GM23338 (cell line): ENCODE data around the gene SEPHS1. TPM values are rescaled to one million over a fixed set of nuclear protein-coding genes. Genes with fewer than 3 reads are reported as not detected.

ENCODE experiments used
- ATAC-seq: fragments of 200-7000 bp; cut with Tn5 transposase; 3 replicates; pipeline ENCODE4 v1.9.1; 2020
- DNase-seq: peaks from one replicate; pipeline ENCODE4 v3.0.0-alpha.2; 2015; ENCODE audit warnings: low spot score
- H2AFZ ChIP-seq: fragments of 200-600 bp; sonication (generic); 2 replicates; pipeline ENCODE4 v1.8.0; 2016; ENCODE audit warnings: antibody characterized with exemption, mild to moderate bottlenecking, moderate library complexity
- H3F3A ChIP-seq: fragments of 200-600 bp; sonication (generic); replicated peaks from 2 replicates; pipeline ENCODE4 v1.8.0; 2017; ENCODE audit warnings: antibody characterized with exemption, mixed run types, low read depth
- H3K27ac ChIP-seq: fragments of 200-600 bp; sonication (generic); 2 replicates; pipeline ENCODE4 v1.6.1; 2016; ENCODE audit warnings: low read depth
- H3K27me3 ChIP-seq: fragments of 200-600 bp; sonication (generic); 2 replicates; pipeline ENCODE4 v1.8.0; 2016; ENCODE audit warnings: mild to moderate bottlenecking, mixed run types, moderate library complexity; ENCODE audit not compliant: insufficient read depth
- H3K36me3 ChIP-seq: fragments of 200-600 bp; sonication (generic); 2 replicates; pipeline ENCODE4 v1.8.0; 2016; ENCODE audit warnings: mild to moderate bottlenecking; ENCODE audit not compliant: insufficient read depth
- H3K4me1 ChIP-seq: fragments of 200-600 bp; sonication (generic); 2 replicates; pipeline ENCODE4 v1.8.0; 2016; ENCODE audit warnings: mild to moderate bottlenecking, moderate library complexity; ENCODE audit not compliant: insufficient read depth
- H3K4me2 ChIP-seq: fragments of 200-600 bp; sonication (generic); 2 replicates; pipeline ENCODE4 v1.7.1; 2017; ENCODE audit warnings: mixed run types
- H3K4me3 ChIP-seq: fragments of 200-600 bp; sonication (generic); 2 replicates; pipeline ENCODE4 v1.6.1; 2016; ENCODE audit warnings: mixed run types
- H3K79me2 ChIP-seq: fragments of 200-600 bp; sonication (generic); replicated peaks from 2 replicates; pipeline ENCODE4 v1.8.0; 2017; ENCODE audit warnings: mild to moderate bottlenecking; ENCODE audit not compliant: insufficient read depth
- H3K9me2 ChIP-seq: fragments of 200-600 bp; sonication (generic); 2 replicates; pipeline ENCODE4 v1.8.0; 2017; ENCODE audit not compliant: insufficient read depth
- H4K20me1 ChIP-seq: fragments of 200-600 bp; sonication (generic); replicated peaks from 2 replicates; pipeline ENCODE4 v1.8.0; 2017; ENCODE audit warnings: mild to moderate bottlenecking; ENCODE audit not compliant: insufficient read depth
- H3K27ac Mint-ChIP-seq: 2 replicates; pipeline ENCODE4 v1.8.0; 2020; ENCODE audit warnings: inconsistent platforms, mild to moderate bottlenecking, moderate library complexity, mixed read lengths
- H3K27me3 Mint-ChIP-seq: 3 replicates; pipeline ENCODE4 v1.8.0; 2022; ENCODE audit warnings: low read depth, mild to moderate bottlenecking, moderate library complexity, mixed read lengths, inconsistent platforms; ENCODE audit not compliant: insufficient read depth, poor library complexity
- H3K36me3 Mint-ChIP-seq: 3 replicates; pipeline ENCODE4 v1.8.0; 2021; ENCODE audit warnings: low read depth, mild to moderate bottlenecking, inconsistent platforms, moderate library complexity, mixed read lengths
- H3K4me1 Mint-ChIP-seq: 3 replicates; pipeline ENCODE4 v1.8.0; 2020; ENCODE audit warnings: mild to moderate bottlenecking, inconsistent platforms, mixed read lengths
- H3K4me3 Mint-ChIP-seq: 3 replicates; pipeline ENCODE4 v1.8.0; 2021; ENCODE audit warnings: moderate library complexity, mild to moderate bottlenecking, inconsistent platforms, mixed read lengths
- H3K9me3 Mint-ChIP-seq: 3 replicates; pipeline ENCODE4 v1.8.0; 2020; ENCODE audit warnings: moderate library complexity, mild to moderate bottlenecking, inconsistent platforms, mixed read lengths
- CREB1 ChIP-seq: fragments of 250-450 bp; sonication (Bioruptor Pico); IDR thresholded peaks from 2 replicates; pipeline ENCODE4 v1.5.0; 2020; ENCODE audit warnings: low read depth, mild to moderate bottlenecking, moderate library complexity
- EZH2 ChIP-seq: fragments of 200-600 bp; sonication (generic); IDR thresholded peaks from one replicate; pipeline ENCODE4 v1.8.0; 2017; ENCODE audit warnings: antibody characterized with exemption, mild to moderate bottlenecking, low read depth; ENCODE audit not compliant: unreplicated experiment
- EZH2phosphoT487 ChIP-seq: fragments of 200-600 bp; sonication (generic); IDR thresholded peaks from one replicate; pipeline ENCODE4 v1.8.1; 2018; ENCODE audit warnings: antibody characterized with exemption; ENCODE audit not compliant: unreplicated experiment
- JUNB ChIP-seq: IDR thresholded peaks from one replicate; pipeline ENCODE4 v1.6.1; 2016; ENCODE audit warnings: antibody characterized with exemption; ENCODE audit not compliant: unreplicated experiment
- NANOG ChIP-seq: IDR thresholded peaks from 2 replicates; pipeline ENCODE4 v1.6.1; 2016; ENCODE audit warnings: antibody characterized with exemption, borderline replicate concordance
- POLR2AphosphoS5 ChIP-seq: IDR thresholded peaks from 2 replicates; pipeline ENCODE4 v1.6.1; 2016; ENCODE audit warnings: antibody characterized with exemption, low read depth
- STAT1 ChIP-seq: IDR thresholded peaks from one replicate; pipeline ENCODE4 v1.6.1; 2016; ENCODE audit warnings: antibody characterized with exemption; ENCODE audit not compliant: unreplicated experiment
- ZNF114 ChIP-seq: fragments of 250-450 bp; sonication (Bioruptor Pico); IDR thresholded peaks from 2 replicates; pipeline ENCODE4 v1.5.0; 2020; ENCODE audit warnings: mild to moderate bottlenecking, moderate library complexity
- ZNF331 ChIP-seq: fragments of 250-450 bp; sonication (Bioruptor Pico); IDR thresholded peaks from 2 replicates; pipeline ENCODE4 v1.5.0; 2020; ENCODE audit warnings: low read depth, mild to moderate bottlenecking, moderate library complexity
- polyA plus RNA-seq: library from polyadenylated mRNA; unstranded; fragments of >200 nt; fragmentation: Nextera tagmentation; extraction: Ambion mirVana; gene quantifications from 2 replicates; pipeline ENCODE4 v1.2.1, GENCODE V29; 2016
- total RNA-seq: library from RNA; depleted of rRNA; stranded (reverse); fragments of >200 nt; shearing (Covaris generic); gene quantifications from 2 replicates; pipeline ENCODE4 v1.2.3, GENCODE V29; 2014
- TF ChIP-seq, protein P1 (sequence below): IDR thresholded peaks from one replicate; pipeline ENCODE4 v1.6.1; 2018; ENCODE audit warnings: antibody characterized with exemption; ENCODE audit not compliant: unreplicated experiment
- TF ChIP-seq, protein P2 (sequence below), 2 experiments: fragments of 200-600 bp in 1 of 2; sonication (generic) in 1 of 2; conservative IDR thresholded peaks; 2 replicates each; pipeline versions ENCODE4 v1.5.1 to v1.6.1; 2016 to 2017; ENCODE audit warnings: antibody characterized with exemption in 2 of 2, low read depth in 2 of 2, mild to moderate bottlenecking in 2 of 2, moderate library complexity in 1 of 2
- TF ChIP-seq, protein P3 (sequence below): IDR thresholded peaks from 2 replicates; pipeline ENCODE4 v1.6.1; 2016; ENCODE audit warnings: antibody characterized with exemption
- TF ChIP-seq, protein P4 (sequence below): fragments of 250-450 bp; sonication (Bioruptor Pico); IDR thresholded peaks from 2 replicates; pipeline ENCODE4 v1.5.0; 2020; ENCODE audit warnings: mild to moderate bottlenecking, moderate library complexity

SEPHS1 gene
- total and polyA plus RNA-seq, 2 experiments from 2014 or later: 260 to 609 TPM

DNA sequence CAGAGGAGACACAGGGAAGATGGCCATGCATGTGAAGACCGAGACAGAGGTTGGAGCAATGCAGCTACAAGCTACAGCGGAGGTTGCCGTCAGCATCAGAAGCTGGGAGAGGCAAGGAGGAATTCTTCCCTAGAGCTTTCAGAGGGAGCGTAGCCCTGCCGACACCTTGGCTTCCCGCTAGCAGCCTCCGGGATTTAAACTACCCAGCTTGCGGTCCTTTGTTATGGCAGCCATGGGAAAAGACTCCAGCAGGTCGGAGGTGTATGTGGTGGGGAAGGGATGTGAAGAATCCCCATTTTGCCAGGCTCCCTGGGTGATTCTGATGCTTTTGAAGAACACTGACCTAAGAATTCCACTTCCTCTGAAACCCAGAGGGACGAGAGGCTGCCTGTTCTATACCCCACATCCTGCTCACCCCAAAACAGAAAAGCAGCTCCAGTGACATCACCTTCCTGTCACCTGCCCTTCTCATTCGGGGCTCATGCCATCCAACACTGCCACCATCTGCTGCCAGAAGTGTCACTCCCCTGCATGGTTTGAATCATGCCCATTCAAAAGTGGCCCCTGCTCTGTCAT lies 3.3 kb upstream of the SEPHS1 start:
- Histone ChIP-seq H3K4me1 (peaks cover 36% of the 10 kb centered on the region), H3K36me3 (no peaks in the 10 kb centered on the region), H3K4me2 (peak overlapping the region; percentile 74), H3K27ac (peak overlapping the region; percentile 100), H3K9me2 (no peaks in the 10 kb centered on the region), H3F3A (peaks cover 33% of the 10 kb centered on the region), H4K20me1 (no peaks in the 10 kb centered on the region), H3K79me2 (peaks cover 8% of the 10 kb centered on the region), H2AFZ (no peak overlapping the region), H3K27me3 (no peaks in the 10 kb centered on the region), H3K4me3 (peak overlapping the region; percentile 56)
- peaks cover 47% of the 10 kb centered on the region for H3K27me3 Mint-ChIP-seq
- peak; percentile 31 for ATAC-seq
- H3K4me3 Mint-ChIP-seq: peak overlapping the region; percentile 93
- DNase-seq: peak; percentile 89
- H3K27ac Mint-ChIP-seq: peak overlapping the region; percentile 100
- H3K9me3 Mint-ChIP-seq: no peaks in the 10 kb centered on the region; the same call in 2 of the 3 replicates
- H3K4me1 Mint-ChIP-seq: peaks cover 45% of the 10 kb centered on the region
- peaks cover 10% of the 10 kb centered on the region for H3K36me3 Mint-ChIP-seq
- TF ChIP-seq, protein P1, sequence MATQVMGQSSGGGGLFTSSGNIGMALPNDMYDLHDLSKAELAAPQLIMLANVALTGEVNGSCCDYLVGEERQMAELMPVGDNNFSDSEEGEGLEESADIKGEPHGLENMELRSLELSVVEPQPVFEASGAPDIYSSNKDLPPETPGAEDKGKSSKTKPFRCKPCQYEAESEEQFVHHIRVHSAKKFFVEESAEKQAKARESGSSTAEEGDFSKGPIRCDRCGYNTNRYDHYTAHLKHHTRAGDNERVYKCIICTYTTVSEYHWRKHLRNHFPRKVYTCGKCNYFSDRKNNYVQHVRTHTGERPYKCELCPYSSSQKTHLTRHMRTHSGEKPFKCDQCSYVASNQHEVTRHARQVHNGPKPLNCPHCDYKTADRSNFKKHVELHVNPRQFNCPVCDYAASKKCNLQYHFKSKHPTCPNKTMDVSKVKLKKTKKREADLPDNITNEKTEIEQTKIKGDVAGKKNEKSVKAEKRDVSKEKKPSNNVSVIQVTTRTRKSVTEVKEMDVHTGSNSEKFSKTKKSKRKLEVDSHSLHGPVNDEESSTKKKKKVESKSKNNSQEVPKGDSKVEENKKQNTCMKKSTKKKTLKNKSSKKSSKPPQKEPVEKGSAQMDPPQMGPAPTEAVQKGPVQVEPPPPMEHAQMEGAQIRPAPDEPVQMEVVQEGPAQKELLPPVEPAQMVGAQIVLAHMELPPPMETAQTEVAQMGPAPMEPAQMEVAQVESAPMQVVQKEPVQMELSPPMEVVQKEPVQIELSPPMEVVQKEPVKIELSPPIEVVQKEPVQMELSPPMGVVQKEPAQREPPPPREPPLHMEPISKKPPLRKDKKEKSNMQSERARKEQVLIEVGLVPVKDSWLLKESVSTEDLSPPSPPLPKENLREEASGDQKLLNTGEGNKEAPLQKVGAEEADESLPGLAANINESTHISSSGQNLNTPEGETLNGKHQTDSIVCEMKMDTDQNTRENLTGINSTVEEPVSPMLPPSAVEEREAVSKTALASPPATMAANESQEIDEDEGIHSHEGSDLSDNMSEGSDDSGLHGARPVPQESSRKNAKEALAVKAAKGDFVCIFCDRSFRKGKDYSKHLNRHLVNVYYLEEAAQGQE: no peak
- TF ChIP-seq ZNF331 (CRISPR knock-in tag): no peak
- TF ChIP-seq POLR2AphosphoS5: peak; percentile 50
- 0 out of 2 replicates have a peak, but pooled peaks have one; percentile 44 for TF ChIP-seq ZNF114 (CRISPR knock-in tag)
- TF ChIP-seq STAT1: no peak
- TF ChIP-seq, protein P2, sequence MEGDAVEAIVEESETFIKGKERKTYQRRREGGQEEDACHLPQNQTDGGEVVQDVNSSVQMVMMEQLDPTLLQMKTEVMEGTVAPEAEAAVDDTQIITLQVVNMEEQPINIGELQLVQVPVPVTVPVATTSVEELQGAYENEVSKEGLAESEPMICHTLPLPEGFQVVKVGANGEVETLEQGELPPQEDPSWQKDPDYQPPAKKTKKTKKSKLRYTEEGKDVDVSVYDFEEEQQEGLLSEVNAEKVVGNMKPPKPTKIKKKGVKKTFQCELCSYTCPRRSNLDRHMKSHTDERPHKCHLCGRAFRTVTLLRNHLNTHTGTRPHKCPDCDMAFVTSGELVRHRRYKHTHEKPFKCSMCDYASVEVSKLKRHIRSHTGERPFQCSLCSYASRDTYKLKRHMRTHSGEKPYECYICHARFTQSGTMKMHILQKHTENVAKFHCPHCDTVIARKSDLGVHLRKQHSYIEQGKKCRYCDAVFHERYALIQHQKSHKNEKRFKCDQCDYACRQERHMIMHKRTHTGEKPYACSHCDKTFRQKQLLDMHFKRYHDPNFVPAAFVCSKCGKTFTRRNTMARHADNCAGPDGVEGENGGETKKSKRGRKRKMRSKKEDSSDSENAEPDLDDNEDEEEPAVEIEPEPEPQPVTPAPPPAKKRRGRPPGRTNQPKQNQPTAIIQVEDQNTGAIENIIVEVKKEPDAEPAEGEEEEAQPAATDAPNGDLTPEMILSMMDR (conservative IDR thresholded peaks at IDR 0.05; ENCODE audit: low read depth in 2 of 2): peak in 1 of 2 experiments; percentile 54; a peak in 2 of 4 replicates
- peak; percentile 34; the same call in 1 of the 2 replicates for TF ChIP-seq CREB1 (CRISPR knock-in tag)
- TF ChIP-seq NANOG: no peak
- TF ChIP-seq EZH2phosphoT487: no peak
- TF ChIP-seq, protein P3, sequence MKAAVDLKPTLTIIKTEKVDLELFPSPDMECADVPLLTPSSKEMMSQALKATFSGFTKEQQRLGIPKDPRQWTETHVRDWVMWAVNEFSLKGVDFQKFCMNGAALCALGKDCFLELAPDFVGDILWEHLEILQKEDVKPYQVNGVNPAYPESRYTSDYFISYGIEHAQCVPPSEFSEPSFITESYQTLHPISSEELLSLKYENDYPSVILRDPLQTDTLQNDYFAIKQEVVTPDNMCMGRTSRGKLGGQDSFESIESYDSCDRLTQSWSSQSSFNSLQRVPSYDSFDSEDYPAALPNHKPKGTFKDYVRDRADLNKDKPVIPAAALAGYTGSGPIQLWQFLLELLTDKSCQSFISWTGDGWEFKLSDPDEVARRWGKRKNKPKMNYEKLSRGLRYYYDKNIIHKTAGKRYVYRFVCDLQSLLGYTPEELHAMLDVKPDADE: no peak
- TF ChIP-seq JUNB: no peak
- TF ChIP-seq, protein P4, sequence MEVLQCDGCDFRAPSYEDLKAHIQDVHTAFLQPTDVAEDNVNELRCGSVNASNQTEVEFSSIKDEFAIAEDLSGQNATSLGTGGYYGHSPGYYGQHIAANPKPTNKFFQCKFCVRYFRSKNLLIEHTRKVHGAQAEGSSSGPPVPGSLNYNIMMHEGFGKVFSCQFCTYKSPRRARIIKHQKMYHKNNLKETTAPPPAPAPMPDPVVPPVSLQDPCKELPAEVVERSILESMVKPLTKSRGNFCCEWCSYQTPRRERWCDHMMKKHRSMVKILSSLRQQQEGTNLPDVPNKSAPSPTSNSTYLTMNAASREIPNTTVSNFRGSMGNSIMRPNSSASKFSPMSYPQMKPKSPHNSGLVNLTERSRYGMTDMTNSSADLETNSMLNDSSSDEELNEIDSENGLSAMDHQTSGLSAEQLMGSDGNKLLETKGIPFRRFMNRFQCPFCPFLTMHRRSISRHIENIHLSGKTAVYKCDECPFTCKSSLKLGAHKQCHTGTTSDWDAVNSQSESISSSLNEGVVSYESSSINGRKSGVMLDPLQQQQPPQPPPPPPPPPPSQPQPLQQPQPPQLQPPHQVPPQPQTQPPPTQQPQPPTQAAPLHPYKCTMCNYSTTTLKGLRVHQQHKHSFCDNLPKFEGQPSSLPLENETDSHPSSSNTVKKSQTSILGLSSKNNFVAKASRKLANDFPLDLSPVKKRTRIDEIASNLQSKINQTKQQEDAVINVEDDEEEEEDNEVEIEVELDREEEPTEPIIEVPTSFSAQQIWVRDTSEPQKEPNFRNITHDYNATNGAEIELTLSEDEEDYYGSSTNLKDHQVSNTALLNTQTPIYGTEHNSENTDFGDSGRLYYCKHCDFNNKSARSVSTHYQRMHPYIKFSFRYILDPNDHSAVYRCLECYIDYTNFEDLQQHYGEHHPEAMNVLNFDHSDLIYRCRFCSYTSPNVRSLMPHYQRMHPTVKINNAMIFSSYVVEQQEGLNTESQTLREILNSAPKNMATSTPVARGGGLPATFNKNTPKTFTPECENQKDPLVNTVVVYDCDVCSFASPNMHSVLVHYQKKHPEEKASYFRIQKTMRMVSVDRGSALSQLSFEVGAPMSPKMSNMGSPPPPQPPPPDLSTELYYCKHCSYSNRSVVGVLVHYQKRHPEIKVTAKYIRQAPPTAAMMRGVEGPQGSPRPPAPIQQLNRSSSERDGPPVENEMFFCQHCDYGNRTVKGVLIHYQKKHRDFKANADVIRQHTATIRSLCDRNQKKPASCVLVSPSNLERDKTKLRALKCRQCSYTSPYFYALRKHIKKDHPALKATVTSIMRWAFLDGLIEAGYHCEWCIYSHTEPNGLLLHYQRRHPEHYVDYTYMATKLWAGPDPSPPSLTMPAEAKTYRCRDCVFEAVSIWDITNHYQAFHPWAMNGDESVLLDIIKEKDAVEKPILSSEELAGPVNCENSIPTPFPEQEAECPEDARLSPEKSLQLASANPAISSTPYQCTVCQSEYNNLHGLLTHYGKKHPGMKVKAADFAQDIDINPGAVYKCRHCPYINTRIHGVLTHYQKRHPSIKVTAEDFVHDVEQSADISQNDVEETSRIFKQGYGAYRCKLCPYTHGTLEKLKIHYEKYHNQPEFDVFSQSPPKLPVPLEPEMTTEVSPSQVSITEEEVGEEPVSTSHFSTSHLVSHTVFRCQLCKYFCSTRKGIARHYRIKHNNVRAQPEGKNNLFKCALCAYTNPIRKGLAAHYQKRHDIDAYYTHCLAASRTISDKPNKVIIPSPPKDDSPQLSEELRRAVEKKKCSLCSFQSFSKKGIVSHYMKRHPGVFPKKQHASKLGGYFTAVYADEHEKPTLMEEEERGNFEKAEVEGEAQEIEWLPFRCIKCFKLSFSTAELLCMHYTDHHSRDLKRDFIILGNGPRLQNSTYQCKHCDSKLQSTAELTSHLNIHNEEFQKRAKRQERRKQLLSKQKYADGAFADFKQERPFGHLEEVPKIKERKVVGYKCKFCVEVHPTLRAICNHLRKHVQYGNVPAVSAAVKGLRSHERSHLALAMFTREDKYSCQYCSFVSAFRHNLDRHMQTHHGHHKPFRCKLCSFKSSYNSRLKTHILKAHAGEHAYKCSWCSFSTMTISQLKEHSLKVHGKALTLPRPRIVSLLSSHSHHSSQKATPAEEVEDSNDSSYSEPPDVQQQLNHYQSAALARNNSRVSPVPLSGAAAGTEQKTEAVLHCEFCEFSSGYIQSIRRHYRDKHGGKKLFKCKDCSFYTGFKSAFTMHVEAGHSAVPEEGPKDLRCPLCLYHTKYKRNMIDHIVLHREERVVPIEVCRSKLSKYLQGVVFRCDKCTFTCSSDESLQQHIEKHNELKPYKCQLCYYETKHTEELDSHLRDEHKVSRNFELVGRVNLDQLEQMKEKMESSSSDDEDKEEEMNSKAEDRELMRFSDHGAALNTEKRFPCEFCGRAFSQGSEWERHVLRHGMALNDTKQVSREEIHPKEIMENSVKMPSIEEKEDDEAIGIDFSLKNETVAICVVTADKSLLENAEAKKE (CRISPR knock-in tag): peak; percentile 63
- TF ChIP-seq EZH2: no peak
